ENCODE measurements around the gene ALAS1.

ALAS1 gene

DNA sequence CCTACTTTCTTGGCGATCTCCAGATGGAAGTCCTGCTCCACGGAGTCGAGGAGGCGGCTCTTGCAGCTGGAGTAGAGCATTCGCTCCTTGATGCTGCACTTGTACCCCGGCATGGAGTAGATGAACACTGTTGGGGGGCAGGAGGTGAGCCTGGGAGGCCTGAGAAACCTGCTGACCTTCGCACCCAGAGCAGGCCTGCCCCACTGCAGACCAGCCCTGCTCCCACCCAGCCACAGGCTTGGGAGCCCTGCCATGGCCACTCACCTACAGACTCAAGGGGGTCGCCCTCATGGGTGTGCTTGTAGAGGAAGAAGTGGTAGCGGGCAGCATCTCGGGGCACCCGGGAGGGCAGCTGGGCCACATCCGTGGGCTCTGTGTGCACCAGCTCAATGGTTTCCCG is 31.7 kb downstream of the ALAS1 start:
- in situ Hi-C loops (cut with MboI; ENCODE audit: low pct_unique_long_range_greater_than_20kb, low sequenced_read_pairs): no loop called here
- DNase-seq: no peak

DNA sequence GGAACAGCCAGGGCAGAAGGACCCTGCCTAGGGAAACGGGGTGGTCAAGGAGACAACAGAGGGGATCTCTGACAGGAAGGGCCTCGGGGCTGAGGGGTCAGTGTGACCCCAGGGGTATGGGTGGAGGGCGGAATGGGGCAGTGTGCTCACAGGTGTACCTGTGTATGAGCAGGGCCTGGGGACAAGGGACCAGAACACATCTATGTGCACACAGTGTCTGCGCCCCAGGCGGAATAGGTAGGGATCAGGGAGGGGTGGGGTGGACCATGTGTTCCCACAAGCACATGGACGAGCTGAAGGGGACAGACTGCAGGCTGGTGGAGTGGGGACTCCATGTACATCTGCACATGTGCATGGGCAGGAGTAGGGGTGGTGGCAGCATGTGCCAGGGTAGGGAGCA is 32.5 kb downstream of the ALAS1 start:
- in situ Hi-C loops (cut with MboI; ENCODE audit: low pct_unique_long_range_greater_than_20kb, low sequenced_read_pairs): no loop called here
- no peak for DNase-seq

DNA sequence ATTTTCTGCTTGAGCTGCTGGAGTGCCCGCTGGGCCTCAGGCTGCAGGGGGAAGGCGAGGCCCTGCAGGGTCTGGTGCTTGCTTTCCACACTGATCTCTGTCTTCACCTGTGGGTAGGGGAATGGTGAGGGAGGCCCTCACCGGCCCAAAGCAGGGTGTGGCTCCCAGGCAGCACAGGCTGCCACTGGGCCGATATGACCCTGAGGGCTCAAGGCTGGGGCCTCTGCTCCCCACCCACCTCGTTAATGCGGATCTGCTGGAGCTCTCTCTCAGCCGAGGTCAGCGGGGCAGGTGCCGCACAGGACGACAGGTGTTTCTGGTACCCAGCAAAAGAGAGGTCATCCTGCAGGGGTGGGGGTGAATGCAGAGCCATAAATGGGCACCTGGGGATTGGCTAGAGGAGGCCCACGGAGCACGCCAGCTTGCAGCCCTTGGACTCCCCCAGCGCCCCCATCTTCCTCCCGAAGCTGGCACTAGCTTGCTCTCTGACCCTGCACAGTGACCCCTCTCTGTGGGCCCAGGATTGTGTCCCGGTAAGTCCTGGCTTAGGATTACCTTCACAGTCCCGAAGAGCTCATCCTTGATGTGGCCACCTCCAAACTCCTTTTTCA is 33.0 kb downstream of the ALAS1 start:
- no peak for DNase-seq
- in situ Hi-C loops (cut with MboI; ENCODE audit: low pct_unique_long_range_greater_than_20kb, low sequenced_read_pairs): no loop called here

DNA sequence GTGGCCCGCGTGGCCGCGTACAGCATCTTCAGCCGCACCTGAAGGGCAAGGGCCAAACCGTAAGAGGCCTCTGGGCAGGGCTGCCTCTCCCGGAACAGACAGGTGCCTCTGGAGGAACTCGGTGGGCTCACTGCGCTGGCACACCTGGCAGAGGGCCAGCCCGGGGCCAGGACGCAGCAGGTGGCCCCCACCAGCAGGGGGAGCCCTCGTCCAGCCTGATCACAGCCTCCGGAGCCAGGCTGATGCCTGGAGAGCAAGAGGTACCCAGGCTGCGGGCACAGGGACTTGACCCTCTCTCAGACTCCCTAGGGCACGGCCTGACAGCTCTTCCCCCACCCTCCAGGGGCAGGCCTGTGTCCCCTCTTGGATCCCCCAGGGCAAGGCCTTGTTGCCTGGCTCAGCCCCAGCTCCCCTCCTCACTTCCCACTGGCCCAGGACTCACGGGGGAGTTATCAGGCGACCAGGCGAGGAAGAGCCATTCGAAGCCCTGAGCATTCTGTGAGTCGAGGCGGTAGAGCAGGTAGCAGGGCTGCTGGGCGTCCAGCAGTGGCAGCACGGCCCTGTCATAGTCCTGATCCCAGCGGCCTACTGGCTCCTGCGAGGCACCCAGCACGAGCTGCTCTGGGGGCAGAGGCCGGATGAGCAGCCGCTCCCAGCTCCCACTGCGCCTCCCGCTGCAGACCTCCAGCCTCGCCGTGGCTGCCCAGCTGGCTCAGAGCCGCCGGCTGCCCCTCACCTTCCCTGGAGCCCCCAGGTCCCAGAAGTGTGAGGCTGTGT is 33.7 kb downstream of the ALAS1 start:
- peak; percentile 75 for DNase-seq
- in situ Hi-C loops (cut with MboI; ENCODE audit: low pct_unique_long_range_greater_than_20kb, low sequenced_read_pairs): no loop called here

DNA sequence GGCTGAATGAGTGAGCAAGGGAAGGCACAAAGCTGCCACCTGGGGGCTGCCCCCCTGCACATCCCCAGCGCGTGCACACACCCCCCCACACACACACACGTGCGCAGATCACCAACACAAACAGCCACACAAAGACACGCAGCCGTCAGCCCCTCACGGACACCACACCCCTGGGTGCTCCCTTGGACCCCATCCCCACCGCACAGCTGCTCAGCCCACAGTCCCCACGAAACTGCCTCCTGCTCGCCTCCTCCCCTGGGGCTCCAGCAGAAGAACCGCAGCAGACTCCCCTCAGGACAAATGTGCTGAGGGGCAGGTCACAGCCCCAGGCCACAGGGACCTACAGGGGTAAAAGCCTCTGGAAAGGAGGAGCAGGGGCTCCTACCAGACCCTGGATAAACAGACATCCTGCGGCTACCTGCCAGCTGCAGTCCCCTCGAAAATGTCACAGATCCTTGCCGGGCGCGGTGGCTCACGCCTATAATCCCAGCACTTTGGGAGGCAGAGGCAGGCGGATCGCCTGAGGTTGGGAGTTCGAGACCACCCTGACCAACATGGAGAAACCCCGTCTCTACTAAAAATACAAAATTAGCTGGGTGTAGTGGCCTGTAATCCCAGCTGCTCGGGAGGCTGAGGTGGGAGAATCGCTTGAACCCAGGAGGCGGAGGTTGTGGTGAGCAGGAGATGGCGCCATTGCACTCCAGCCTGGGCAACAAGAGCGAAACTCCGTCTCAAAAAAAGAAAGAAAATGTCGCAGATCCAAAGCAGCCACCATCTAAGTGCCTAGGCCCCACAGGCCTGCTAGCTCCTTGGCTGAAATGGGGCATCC is 34.5 kb downstream of the ALAS1 start:
- peak; percentile 42 for DNase-seq
- in situ Hi-C loops (cut with MboI; ENCODE audit: low pct_unique_long_range_greater_than_20kb, low sequenced_read_pairs): no loop called here

DNA sequence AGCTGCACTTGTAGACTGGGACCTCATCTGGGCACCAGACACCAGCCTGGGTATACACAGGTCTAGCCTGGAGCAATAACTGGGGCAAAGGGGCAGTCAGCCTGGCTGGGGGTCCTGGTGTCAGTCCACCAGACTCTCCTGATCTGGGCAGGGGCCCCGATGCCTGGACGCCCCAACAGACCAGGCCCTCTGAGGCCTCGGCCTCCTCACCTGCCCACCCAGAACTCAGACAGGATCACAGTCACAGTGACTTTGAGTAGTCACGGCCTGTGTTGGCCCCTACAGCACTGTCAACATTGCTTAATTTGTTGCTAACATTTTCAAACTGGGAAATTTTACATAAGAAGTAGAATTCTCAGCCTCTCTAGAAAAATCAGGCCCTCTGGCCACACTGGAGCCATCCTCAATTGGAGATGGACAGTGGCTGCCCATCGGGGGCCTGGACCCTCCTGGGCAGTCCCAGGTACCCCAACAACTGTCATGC is 35.2 kb downstream of the ALAS1 start:
- DNase-seq: no peak
- in situ Hi-C loops (cut with MboI; ENCODE audit: low pct_unique_long_range_greater_than_20kb, low sequenced_read_pairs): no loop called here

DNA sequence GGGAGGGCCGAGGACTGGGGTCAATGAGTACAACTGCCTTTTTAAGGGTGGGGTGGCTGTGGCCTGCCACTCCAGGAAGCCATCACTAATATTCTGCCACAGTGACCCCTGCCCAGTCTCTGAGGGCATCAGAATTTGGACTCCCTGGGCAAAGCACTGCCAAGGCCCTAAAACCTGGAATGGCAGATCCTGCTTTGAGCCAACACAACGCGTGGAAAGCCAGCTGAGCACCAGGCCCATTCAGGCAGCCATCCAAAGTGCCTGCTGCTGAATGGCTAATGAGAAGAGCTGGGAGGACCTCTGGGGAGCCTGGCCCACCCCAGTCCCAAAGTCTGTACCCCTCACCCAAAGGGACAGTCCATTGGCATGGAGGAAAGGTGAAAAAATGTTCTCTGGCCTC is 36.0 kb downstream of the ALAS1 start:
- DNase-seq: no peak
- in situ Hi-C loops (cut with MboI; ENCODE audit: low pct_unique_long_range_greater_than_20kb, low sequenced_read_pairs): no loop called here

DNA sequence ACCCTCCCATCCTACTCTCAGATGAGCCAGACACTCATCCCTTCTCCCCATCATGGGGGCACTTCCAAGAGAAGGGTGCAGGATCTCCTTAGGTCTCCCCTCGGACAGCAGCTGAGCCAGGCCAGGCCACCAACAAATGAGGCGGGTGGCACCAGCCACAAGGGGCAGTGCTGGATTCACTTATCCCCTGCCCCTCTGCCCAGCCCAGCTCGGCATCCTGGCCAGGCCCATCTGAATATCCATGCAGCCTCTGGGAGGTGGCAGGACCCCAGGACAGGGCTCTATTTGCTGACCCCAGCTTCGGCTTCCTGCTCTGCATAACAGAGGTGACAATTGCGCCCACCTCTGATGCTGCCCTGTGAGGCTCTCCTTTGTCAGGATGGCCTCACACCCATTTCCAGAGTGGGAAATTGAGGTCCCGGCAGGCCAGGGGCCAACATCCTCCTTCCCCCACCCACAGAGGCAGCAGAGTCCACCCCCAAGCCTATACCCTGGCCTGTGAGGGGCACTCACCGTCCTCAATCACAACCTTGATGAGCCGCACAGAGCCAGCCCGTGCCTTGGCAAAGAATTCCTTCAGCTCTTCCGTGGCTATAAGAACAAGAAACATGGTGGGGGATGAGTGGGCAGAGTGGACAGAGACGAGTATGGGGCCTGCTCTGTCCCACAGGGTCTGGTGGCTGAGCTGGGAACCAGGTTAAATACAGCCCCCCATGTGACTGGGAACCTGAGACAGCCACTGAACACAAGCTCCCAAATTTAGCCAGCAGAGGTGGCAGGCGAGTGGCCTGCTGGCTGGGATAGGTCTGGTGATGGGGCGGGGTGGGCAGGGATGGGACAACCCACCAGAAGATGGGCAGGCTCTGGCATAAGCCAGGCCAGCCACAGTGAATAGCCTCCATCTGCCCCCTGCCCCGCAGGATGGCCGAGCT is 36.8 kb downstream of the ALAS1 start:
- in situ Hi-C loops (cut with MboI; ENCODE audit: low pct_unique_long_range_greater_than_20kb, low sequenced_read_pairs): no loop called here
- no peak for DNase-seq

DNA sequence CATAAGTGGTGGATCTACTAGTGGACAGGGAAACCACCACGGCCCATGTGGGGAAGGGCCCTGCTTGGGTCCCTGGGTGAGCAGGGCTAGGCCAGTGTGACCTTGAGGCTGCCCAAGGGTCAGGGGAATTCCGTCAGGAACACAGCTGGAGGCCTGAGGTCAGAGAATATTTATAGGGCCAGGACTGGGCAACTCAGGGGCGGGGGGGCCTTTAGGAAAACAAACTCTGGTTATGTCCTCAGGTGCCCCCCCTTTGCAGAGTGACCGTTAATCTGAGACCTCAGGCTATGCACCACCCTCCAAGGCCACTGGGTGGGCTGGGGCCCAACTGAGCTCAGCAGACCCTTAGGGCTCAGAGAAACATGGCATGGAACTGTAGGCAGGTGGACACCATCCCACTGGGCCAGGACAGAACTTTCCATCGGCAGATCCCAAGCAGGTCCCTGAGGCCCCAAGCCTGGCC is 38.5 kb downstream of the ALAS1 start:
- in situ Hi-C loops (cut with MboI; ENCODE audit: low pct_unique_long_range_greater_than_20kb, low sequenced_read_pairs): no loop called here

DNA sequence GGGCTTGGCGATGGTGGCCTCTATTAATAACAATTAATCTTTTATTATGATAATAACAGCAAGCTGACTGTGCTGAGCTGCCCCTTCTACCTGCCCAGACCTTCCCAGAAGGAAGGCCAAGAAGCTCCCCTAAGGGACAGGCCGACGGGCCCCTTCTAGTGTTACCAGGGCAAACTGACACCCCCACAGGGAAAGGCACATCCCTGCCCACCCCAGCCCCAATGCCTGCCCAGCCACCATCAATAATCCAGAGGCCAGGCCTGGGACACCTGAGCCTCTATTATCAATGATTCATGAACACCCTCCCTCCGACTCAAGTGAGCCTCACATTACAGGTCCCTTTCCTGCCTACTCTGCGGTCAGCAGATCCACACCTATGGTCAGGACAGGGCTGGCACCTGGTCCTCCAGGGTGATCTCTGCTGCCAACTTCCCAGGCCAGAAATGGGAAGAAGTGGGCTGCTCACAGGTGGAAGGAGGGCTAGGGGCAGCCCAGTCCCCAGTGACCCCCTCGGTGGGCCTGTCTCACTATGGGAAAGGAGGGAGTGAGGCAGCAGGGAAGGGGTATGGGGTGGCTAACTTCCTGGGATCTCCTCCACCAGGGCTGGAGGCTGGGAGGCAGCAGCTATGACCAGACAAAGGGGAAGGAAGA is 39.2 kb downstream of the ALAS1 start:
- in situ Hi-C loops (cut with MboI; ENCODE audit: low pct_unique_long_range_greater_than_20kb, low sequenced_read_pairs): no loop called here
- no peak for DNase-seq

More for the DNA sequence above, 38.5 kb downstream of the ALAS1 start:
- DNase-seq: no peak

DNA sequence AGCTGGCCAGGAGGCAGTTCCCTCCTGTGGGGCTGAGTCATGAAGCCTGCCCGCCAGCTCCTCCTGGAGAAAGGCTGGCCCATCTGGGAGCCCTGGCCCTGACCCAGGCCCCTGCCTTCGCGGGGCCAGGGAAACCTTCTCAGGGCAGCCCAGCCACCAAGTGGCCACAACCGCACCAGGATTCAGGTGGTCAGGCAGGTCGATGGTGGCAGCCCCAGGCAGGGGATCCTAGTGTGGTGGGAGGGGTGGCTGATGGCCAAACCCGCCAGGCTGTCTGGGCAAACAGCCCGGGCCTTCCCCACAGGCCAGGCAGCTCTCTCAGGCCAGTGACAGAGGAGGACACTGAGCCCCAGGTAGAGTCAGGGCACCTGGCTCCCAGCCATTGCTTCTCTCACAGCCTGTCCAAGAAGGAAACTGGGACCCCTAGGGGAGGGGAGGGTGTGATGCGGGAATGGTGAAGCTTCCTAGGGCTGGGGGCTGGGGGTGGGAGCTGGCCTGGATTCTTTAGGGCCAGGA is 39.8 kb downstream of the ALAS1 start:
- in situ Hi-C loops (cut with MboI; ENCODE audit: low pct_unique_long_range_greater_than_20kb, low sequenced_read_pairs): no loop called here
- peak; percentile 58 for DNase-seq

DNA sequence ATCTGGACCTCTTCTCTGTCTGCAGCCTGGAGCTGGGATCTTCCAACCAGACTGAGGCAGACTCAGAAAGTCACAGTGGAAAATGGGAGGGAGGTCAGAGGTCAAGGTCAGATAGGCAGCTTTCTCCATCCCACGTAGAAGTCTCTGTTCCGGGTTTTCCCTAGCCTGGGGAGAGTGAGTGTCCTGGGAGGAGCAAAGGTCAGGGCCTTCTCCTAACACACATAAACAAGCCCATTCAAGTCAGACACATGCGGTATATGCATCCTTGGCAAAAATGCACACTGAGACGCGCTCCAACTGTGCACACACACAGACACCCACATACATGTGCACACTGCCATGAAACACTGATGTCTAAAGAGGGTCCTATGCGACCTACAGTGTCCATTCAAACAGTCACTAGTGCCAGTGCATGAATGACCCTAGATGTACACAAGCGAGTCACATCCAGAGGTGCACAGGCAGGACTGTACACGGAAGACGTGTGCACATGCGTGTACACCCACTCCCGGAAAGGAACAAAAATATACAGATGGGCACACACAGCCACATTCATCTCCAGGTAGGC is 40.3 kb downstream of the ALAS1 start:
- no peak for DNase-seq
- in situ Hi-C loops (cut with MboI; ENCODE audit: low pct_unique_long_range_greater_than_20kb, low sequenced_read_pairs): no loop called here

DNA sequence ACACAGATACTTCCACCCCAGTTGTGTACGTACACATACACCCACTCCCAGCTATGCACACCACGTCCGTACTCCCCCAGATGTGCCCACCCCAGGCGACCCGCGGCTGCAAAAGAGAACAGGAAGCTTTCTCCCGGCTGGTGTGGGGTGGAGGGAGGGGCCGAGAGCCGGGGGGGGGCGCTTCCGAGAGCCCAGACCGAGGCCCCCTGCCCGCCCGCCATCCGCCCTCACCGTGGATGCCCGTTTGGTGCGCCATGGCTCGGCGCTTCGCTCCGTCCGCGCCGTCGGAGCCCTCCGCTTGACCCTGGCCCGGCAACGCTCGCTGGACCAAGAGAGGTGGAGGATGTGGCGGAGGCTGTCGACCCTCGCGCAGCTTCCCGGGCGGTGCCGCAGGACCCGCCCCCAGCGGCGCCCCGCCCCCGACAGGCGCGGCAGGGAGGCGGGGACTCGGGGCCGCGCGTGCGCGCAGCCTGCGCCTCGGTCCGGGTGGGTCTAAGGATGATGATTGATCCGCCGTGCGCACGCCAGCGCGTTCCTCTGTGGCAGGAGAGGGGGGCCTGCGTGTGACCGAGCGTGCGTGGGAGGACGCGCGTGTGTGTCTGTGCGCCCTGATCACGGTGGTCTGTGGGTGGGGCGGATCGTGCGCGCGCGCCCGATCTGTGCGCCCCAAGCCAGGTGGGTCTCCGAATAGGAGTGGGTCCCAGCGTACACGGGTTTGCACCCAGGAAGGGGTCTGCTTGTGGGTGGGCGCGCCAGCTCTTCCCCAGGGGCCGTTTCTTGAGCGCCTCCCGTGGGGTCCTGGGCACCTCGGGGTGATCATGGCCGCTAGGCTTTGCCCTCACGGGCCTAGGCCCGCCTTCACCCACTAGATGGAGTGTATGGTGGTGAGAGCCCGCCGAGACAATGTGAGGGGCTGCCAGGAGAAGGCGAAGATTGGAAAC is 41.1 kb downstream of the ALAS1 start, which contains the start of gene TWF2:
TSS of gene TWF2 (minus strand) at position 398 of the 941 bp plus-strand sequence. CDS start at position 256, 142 bp downstream.
- peak; percentile 83 for DNase-seq
- in situ Hi-C loops (cut with MboI; ENCODE audit: low pct_unique_long_range_greater_than_20kb, low sequenced_read_pairs): no loop called here

DNA sequence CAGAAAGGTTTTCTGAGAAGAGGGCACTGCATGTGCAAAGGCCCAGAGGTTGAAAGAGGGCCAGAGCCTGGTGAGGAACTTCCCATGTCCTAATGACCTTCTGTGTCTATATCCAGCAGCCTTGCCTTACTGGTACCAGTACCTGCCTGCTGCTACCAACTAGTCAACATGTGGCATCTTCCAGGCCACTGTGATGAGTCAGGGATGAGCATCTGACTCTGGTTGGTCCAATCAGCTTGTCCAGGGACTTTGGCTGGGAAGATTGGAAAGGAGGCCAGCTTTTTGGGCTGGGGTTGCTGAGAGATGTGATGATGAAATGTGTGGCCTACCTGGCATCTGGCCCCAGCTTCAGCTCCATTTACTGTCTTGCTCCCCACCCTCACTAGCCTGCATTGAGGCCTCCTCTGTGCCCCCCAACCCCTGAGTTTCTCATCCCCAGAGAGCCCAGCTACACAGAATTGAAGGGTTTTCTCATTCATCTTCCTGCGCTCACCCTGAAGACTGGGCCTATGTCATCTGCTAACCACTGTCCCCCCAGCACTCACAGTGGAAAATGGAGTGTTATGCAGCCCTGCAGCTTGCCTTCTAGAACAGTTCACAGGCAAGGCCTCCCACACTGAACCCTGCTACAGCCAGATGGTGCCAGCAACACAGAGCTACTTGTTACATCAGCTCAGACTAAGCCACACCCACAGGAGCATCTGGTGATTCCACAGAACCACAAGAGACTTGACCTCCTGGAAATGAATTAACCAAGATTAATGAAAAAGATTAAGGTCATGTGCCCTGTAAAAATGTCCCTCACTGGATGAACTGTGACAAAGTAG is 42.3 kb downstream of the ALAS1 start:
- DNase-seq: peak; percentile 37
- in situ Hi-C loops (cut with MboI; ENCODE audit: low pct_unique_long_range_greater_than_20kb, low sequenced_read_pairs): no loop called here

DNA sequence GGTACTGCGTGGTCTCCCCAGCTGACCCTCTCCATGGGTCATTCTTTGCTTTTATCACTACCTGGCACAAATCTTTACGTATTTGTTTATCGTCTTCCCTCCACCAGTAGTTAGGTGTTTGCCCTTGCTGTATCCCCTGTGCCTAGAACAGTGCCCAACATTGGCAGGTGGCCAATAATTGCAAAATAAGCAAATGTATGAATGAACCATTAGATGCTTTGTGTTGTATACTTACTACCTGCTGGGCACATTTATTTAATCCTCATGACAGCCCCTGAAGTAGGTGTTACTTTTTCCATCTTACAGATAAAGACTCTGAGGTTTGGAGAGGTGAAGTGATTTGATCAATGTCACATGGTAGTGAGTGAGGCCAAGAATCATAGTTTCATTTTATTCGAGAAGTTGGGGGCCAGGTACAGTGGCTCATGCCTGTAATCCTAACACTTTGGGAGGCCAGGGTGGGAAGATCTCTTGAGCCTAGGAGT is 43.0 kb downstream of the ALAS1 start:
- no peak for DNase-seq

DNA sequence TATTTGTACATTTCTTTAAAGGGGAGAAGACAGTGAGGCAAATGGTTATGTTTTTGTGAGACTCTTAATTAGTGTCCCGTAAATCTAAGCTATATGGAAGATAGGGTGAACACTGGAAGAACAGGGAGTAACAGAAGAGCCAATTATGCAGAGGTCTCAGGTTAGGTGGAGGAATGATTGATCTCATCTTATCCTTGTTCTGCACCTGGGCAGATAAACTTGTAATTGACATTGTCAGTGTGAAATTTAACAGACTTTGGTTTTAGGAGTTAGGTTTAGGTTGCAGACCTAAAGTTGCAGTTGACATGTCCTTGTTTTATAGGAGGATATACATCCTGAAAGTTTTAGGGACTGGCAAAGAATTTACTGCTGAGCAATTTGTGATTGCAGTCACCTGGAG is 44.1 kb downstream of the ALAS1 start:
- no peak for DNase-seq
- in situ Hi-C loops (cut with MboI; ENCODE audit: low pct_unique_long_range_greater_than_20kb, low sequenced_read_pairs): no loop called here

More for the DNA sequence above, 43.0 kb downstream of the ALAS1 start:
- in situ Hi-C loops (cut with MboI; ENCODE audit: low pct_unique_long_range_greater_than_20kb, low sequenced_read_pairs): no loop called here
